Sigmoid colon (tissue), 4 donors: ENCODE data around the gene SAMD11.

Experiments
- POLR2AphosphoS5 ChIP-seq, 4 donors: sonication (generic); formaldehyde crosslinking; IDR thresholded peaks; one replicate each; pipeline ENCODE4 v1.6.1; 2017; ENCODE audit warnings: antibody characterized with exemption in 4 of 4
- TF ChIP-seq, protein P1 (sequence below), 4 experiments: fragments of 450-650 bp in 3 of 4; fragments of 200-600 bp in 1 of 4; IDR thresholded peaks; one replicate each; pipeline ENCODE4 v1.5.1; 2016 to 2019; ENCODE audit warnings: antibody characterized with exemption in 4 of 4, mild to moderate bottlenecking in 3 of 4, moderate library complexity in 2 of 4

DNA sequence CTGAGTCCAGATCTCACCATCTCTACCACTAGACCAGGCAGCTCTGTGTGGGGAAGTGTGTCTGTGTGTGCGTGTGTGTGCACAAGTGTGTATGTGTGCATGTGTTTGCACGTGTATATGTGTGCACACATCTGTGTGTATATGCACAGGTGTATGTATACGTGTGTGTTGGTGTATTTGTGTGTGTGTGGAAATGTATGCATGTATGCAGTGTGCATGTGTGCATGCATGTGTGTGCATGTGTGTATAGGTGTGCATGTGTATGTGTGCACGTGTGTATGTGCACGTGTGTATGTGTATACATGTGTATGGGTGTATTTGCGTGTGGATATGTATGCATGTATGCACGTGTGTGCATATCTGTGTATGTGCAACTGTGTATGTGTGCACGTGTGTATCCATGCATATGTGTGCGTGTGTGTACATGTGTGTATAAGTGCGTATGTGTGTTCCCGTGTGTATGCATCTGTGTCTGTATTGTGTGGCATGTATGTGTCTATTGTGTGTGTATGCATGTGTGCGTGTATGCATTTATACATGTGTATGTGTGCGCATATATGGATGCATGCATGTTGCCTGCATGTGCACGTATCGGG is 45.6 kb downstream of the SAMD11 start:
- TF ChIP-seq, protein P1, sequence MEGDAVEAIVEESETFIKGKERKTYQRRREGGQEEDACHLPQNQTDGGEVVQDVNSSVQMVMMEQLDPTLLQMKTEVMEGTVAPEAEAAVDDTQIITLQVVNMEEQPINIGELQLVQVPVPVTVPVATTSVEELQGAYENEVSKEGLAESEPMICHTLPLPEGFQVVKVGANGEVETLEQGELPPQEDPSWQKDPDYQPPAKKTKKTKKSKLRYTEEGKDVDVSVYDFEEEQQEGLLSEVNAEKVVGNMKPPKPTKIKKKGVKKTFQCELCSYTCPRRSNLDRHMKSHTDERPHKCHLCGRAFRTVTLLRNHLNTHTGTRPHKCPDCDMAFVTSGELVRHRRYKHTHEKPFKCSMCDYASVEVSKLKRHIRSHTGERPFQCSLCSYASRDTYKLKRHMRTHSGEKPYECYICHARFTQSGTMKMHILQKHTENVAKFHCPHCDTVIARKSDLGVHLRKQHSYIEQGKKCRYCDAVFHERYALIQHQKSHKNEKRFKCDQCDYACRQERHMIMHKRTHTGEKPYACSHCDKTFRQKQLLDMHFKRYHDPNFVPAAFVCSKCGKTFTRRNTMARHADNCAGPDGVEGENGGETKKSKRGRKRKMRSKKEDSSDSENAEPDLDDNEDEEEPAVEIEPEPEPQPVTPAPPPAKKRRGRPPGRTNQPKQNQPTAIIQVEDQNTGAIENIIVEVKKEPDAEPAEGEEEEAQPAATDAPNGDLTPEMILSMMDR (IDR thresholded peaks at IDR 0.05), result no peak
- no peak for TF ChIP-seq POLR2AphosphoS5 (IDR thresholded peaks at IDR 0.05)
